DMS114 treated with DMSO at 0.1 percent for 48 hours (cell line): ENCODE data around the gene HNF4A.

Experiments used
- DNase-seq: peaks from one replicate; lab custom pipeline; 2025; ENCODE audit not compliant: unreplicated experiment; lab: John Stamatoyannopoulos, UW

The HNF4A gene

DNA sequence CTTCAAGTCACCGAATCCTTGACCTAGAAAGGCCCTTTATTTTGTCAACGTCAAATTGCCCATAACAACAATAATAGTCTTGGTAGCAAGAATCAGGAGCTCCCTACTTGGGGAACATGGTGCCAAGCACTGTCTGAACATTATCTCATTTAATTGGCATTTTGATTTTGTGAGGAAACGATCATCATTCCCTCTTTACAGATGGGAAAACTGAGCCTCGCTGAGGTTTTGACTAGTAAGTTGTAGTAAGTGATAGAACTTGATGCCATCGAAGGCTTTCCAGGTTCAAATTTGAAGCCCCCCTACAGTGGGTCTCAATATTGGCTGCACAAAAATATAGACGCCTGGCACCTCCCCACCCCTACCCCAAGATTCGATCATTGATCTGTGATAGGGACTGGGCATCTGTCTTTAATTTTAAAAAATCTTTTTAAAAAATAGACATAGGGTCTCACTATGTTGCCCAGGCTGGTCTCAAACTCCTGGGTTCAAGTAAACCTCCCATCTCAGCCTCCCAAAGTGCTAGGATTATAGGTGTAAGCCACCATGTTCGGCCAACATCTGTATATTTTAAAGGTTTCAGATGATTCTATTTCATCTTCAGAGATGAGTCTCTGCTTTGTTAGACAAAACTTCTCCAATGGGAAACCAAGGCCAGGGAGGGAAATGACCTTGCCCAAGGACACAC is 36.7 kb downstream of the HNF4A start:
- DNase-seq = no peak

GRCh38 chr20:44392776-44393607 is 37.5 kb downstream of the HNF4A start:
- no peak for DNase-seq

DNA sequence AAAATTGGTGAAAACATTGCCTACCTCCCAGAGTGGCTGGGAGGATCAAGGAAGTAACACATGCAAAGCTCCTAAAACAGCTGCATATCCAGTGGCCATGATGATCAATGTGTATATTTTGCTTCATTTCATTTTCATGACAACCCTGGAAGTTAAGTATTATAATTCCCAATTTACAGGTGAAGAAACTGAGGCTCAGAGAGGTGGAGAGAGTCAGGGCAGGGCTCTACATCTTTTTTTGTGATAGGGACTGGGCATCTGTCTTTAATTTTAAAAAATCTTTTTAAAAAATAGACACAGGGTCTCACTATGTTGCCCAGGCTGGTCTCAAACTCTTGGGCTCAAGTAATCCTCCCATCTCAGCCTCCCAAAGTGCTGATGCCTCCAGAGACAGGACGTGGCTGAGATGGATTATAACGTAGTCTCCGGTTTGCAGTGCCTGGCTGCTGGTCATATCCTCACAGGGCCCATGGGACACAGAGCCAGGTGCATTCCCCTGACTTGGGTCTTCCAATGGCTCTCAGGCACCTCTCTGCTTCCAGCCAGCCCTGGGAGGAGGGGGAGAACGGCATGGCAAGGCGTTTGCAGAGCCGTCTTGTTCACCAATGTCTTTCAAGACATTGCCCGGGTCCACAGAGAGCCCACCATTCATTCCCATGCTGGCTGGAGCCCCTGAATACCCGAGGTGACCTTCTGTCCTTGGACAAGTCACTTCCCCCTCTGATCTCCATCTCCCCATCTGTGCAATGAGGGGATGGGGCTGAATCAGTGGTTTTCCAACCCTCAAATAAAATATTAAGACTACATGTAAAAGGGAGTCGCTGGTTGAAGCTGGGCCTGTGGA is 38.3 kb downstream of the HNF4A start:
- DNase-seq = no peak

GRCh38 chr20:44394452-44394701 is 38.9 kb downstream of the HNF4A start:
- no peak for DNase-seq

GRCh38 chr20:44394702-44395460 is 39.4 kb downstream of the HNF4A start:
- DNase-seq = no peak

- DNase-seq = no peak
Observed at GRCh38 chr20:44395461-44396340, 40.2 kb downstream of the HNF4A start.

DNA sequence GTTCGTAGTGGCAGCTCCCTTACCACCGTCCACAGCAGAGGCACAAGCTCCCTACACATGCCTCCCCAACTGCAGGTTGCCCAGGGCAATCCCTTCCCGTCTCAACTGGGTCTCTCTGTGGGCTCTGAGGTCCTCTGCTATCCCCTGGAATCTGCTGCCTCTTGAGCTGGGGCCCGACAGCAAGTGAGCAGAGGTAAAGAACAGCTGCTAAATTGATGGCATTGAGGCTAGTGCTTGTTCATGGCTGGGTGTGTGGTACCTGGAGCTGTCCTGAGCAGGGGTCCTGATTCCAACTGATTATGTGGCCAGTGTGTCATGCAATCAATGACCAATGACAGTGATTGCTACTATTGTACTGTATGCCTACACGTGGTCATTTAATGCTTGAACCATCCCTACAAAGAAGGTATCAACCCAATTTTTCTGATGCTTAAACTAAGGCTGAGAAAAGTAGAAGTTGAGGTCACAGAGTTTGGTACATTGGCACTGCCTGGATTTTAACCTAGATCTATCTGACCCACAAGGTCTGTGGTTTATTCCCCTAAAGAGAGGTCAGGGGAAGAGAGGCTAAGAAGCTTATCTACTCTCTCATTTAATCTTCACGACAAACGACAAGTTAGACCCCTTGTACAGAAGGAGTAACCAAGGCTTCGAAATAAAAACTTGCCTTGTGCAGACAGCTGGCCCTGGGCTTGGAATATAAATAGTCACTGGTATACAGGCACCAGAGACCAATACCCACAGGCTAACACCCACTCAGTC is 41.1 kb downstream of the HNF4A start:
- no peak for DNase-seq

GRCh38 chr20:44398335-44398734 is 42.8 kb downstream of the HNF4A start:
- DNase-seq = no peak

DNA sequence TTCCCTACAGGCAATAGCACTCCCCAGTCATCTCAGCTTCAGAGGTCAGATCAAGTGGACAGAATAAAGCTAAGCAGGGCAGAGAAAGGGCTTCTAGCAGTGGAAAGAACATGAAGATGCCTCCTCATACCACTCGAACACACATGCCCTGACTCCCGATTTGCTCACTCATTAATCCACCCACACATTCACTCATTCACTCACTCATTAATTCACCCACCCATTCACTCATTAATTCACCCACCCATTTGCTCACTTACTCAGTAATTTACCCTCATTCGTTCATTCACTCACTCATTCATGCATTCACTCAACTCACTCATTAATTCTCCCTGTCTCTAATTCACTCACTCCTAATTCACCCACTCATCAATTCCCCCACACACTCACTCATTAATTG is 43.9 kb downstream of the HNF4A start:
- DNase-seq = no peak

- DNase-seq = no peak
Observed at GRCh38 chr20:44400671-44400969, 45.1 kb downstream of the HNF4A start.

GRCh38 chr20:44400970-44401769 is 45.7 kb downstream of the HNF4A start:
- DNase-seq = no peak

GRCh38 chr20:44401770-44402390 is 46.4 kb downstream of the HNF4A start:
- no peak for DNase-seq

DNA sequence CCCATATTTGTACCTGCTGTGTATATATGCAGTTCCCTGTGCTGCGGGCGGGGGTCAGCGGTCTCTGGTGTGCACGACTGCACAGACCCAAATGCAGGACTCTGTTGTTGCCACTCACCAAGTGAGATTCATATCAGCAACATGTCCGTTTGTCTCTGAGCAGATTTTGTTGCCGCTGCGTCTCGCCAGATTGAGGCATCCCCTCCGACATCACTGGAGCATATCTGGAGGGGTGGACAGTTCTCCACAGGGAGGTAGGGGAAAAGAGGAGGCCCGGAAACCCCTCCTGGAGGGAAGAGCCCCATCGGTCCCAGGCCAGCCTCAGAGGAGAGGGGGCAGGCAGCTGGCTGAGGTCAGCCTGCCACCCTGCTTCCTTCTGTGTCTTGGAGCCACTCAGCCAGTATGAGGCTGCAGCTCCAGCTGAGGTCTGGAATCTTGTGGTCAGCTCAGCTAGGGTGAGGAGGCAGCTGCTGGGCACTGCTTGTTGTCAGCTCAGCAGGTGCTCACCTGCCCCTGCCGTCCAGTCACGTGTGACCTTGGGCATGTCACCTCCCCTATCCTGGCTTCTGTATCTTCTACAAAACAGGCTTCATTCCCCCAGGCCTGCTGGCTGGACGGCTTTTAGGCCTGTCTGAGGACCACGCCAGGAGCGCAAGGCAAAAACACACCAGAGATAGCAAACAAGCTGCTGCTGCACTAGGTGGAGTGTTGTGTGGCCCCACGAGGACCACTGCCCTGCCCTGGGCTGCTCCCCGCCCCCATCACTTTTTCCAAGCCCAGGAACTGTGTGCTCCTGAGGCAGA is 47.1 kb downstream of the HNF4A start:
- no peak for DNase-seq

DNA sequence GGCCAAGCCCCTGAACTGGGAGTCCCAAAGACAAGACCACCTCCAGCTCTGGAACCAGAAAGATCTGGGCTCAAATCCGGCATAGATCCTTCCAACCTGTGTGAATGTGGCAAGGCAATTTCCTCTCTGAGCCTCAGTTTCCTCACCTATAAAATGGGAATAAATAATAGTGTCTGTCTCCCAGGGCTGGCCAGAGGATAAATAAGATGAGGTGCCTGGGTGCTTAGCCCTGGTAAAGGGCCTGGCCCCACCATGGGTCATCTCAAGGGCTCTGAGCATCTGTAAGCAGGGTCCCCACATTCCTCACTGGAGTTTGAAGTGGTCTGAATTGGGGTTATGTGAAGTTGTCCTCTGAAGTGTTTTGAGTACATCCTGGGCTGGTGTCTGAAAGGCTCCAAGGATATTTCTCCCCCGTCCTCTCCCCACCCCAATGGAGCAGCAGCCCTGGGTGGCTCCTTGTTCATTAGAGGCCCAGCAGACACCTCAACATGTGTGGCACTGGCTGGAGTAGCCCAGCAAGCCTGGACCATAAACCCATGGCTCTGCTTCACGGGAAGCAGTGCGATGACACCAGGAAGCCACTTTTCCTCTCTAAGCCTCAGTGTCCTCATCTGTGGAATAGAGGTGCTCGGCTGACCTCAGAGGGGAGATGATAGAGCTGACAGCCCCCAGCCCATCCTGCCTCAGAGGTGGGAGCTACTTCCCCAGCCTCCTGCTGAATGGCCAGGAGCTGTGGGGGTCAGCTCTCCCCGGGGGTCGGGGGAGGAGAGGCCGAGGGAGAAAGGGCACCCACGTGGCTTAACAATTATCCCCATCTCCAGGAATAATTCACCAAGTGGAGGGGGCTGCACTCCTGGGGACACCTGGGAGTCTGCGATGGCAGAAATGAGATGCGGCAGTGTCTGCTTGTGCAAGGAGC is 48.0 kb downstream of the HNF4A start:
- DNase-seq = no peak

- no peak for DNase-seq
Observed at GRCh38 chr20:44404204-44405181, 49.0 kb downstream of the HNF4A start.
